ENCODE data around the gene ESD. TPM values are rescaled to one million over a fixed set of nuclear protein-coding genes. Genes with fewer than 3 reads are reported as not detected.

ESD gene
- total RNA-seq, 1 donor = 176 TPM

DNA sequence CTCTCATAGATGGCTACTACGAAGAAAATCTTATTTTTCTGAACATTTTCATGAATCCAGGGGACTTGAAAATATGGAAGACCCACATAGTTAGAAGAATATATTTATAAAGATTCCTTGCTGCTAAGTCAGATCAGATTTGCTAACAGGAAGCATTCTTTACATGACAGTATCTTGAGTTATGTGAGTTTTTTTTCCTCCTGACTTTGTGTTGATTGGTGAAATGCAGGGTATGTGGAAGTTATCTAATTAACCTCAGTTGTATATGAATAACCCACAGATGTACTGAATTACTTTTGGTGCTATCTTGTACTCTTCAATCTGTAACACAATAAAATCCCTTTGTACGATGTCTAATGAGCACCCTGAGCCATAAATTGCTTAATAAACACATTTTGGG, 53.8 kb downstream of the ESD start:
- DNase-seq (ENCODE audit: low read depth) = no peak
- no peak overlapping the region for H3K4me3 ChIP-seq (ENCODE audit: low read depth, low read length)
- TF ChIP-seq, protein P1, sequence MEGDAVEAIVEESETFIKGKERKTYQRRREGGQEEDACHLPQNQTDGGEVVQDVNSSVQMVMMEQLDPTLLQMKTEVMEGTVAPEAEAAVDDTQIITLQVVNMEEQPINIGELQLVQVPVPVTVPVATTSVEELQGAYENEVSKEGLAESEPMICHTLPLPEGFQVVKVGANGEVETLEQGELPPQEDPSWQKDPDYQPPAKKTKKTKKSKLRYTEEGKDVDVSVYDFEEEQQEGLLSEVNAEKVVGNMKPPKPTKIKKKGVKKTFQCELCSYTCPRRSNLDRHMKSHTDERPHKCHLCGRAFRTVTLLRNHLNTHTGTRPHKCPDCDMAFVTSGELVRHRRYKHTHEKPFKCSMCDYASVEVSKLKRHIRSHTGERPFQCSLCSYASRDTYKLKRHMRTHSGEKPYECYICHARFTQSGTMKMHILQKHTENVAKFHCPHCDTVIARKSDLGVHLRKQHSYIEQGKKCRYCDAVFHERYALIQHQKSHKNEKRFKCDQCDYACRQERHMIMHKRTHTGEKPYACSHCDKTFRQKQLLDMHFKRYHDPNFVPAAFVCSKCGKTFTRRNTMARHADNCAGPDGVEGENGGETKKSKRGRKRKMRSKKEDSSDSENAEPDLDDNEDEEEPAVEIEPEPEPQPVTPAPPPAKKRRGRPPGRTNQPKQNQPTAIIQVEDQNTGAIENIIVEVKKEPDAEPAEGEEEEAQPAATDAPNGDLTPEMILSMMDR (IDR thresholded peaks at IDR 0.05; ENCODE audit: insufficient read depth, low read length) = no peak

DNA sequence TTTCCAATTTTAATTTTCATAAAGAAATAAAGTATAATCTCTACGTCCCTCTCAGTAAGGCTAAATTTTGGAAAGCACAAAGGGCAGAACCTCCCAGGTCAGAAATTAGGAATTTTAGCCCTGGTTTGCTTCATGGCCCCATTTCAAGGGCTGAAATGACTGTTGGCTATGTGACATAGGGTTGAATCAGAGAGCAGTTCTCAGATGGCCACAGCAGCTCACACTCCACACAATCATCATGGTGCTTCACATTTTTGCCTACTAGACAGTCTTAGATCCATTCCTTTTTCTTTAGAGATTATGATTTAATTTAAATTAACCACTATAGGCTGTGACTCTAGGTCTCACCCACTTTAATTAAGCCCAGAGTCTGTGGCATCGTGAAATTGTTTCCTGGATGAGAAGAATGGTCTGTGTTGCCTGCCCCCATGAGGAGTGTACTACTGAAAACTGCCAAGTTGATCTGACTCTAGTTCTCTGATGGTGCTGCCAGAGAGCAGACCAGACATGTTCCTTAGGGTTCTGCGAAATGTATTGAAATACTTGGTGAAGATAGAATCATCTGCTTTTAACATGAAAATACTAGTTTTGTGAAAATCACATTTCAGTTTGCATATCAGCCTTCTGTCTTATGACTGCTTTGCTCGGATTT, 57.4 kb downstream of the ESD start:
- no peak for DNase-seq (ENCODE audit: low read depth)
- TF ChIP-seq, protein P1 (IDR thresholded peaks at IDR 0.05; ENCODE audit: insufficient read depth, low read length) = no peak
- H3K4me3 ChIP-seq (ENCODE audit: low read depth, low read length) = no peak overlapping the region

- no peak overlapping the region for H3K4me3 ChIP-seq (ENCODE audit: low read depth, low read length)
- TF ChIP-seq, protein P1 (IDR thresholded peaks at IDR 0.05; ENCODE audit: insufficient read depth, low read length) = no peak
- DNase-seq (ENCODE audit: low read depth) = no peak
Measured at GRCh38 chr13:46738766-46739165, 58.2 kb downstream of the ESD start.

DNA sequence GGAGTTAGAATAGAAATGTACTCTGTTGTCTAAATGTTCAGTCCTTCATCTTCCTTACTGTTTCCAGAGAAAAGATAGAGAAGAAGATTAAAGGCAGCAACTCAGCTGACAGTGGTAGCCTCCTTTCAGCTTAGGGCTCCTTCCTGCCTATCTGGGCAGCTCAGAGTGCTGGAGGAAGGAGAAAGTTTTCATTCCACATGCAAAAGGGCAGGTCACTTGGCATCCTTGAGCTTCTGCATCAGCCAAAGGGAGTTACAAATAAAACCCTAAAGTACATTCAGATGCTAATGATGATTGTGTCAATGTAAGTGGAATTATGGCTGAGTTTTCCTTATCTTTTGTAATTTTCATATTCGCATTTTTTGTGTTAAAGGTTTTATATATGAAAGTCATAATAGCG, 58.9 kb downstream of the ESD start:
- no peak overlapping the region for H3K4me3 ChIP-seq (ENCODE audit: low read depth, low read length)
- TF ChIP-seq, protein P1 (IDR thresholded peaks at IDR 0.05; ENCODE audit: insufficient read depth, low read length) = no peak
- peak; percentile 47 for DNase-seq (ENCODE audit: low read depth)

GRCh38 chr13:46736541-46737310, 60.2 kb downstream of the ESD start:
- no peak for DNase-seq (ENCODE audit: low read depth)
- TF ChIP-seq, protein P1 (IDR thresholded peaks at IDR 0.05; ENCODE audit: insufficient read depth, low read length) = no peak
- no peak overlapping the region for H3K4me3 ChIP-seq (ENCODE audit: low read depth, low read length)

- H3K4me3 ChIP-seq (ENCODE audit: low read depth, low read length) = no peak overlapping the region
- TF ChIP-seq, protein P1 (IDR thresholded peaks at IDR 0.05; ENCODE audit: insufficient read depth, low read length) = no peak
- no peak for DNase-seq (ENCODE audit: low read depth)
Measured at GRCh38 chr13:46735425-46735824, 61.5 kb downstream of the ESD start.

All from fibroblast of the aortic adventitia (primary cell).